Measurements from ENCODE around the gene CORO2B.

Gene CORO2B, protein sequence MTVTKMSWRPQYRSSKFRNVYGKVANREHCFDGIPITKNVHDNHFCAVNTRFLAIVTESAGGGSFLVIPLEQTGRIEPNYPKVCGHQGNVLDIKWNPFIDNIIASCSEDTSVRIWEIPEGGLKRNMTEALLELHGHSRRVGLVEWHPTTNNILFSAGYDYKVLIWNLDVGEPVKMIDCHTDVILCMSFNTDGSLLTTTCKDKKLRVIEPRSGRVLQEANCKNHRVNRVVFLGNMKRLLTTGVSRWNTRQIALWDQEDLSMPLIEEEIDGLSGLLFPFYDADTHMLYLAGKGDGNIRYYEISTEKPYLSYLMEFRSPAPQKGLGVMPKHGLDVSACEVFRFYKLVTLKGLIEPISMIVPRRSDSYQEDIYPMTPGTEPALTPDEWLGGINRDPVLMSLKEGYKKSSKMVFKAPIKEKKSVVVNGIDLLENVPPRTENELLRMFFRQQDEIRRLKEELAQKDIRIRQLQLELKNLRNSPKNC

DNA sequence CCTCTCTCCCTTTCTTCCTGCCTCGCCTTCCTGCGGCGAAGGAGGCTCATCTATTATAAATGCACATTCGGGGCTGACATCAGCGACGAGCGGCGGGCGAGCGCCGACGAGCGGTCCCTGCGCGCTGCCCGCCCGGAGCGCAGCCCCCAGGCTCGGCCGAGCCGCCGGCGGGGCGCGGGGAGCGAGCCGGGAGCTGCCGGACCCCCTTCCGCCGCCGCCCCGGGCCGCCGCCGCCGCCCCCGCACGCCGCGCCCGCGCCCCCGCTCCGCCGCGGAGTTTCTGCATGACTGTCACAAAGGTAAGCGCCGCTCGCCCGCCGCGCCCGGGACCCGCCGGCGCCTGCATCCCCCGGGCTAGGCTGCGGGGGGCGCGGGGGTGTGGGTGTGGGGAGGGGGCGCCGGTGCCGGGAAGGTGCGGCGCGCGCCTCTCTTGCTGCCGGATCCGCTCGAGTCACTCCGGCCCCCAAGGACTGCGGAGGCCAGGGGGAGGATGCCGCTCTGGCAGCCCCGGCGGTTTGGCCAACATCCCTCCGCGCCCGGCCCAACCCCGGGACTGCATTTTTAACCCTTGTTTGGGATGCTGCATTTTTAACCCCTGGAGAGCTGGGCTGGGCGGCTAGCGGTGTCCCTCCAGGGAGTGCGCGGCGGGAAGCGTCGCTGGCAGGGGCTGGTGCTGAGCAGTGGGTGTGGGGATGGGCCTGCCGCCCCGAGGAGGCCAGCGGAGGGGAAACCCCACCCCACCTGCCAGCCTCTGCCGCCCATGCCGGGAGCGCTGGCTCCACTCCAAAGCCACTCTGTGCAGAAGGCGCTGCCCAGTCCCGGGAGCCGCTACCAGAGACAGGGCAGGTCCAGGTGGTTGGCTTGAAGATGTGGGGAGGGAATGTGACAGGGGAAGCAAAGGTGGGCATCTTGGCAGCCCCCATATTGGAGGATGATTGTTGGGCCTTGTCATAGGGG, at the start of gene CORO2B:
Gene CORO2B (plus strand): TSS at position 14 of the 956 bp plus-strand sequence. CDS start 270 bp downstream, at position 284.
- no peak for DNase-seq (ENCODE audit: low spot score)

DNA sequence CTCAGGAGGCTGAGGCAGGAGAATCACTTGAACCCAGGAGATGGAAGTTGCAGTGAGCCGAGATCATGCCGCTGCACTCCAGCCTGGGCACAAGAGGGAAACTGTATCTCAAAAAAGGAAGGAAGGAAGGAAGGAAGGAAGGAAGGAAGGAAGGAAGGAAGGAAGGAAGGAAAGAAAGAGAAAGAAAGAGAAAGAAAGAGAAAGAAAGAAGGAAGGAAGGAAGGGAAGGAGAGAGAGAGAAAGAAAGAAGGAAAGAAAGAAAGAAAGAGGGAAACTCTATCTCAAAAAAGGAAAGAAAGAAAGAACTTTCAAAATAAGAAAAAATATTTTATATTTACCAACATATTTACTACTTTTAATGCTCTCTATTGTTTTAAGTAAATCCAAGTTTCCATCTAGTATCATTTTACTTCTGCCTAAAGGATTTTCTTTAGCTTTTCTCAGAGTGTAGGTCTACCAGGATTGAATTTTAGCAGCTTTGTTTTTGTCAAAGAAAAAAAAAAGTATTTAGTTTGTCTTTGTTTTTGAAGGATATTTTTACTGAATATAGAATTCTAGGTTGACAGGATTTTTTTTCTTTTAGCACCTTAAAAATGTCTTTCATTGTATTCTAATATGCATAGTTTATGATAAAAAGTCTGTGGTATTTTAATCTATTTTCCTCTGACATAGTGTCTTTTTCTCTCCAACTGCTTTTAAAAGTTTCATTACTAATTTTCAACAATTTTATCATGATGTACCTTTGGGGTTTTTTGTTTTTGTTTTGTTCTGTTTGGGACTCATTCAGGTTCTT, 47.2 kb upstream of the CORO2B start:
- no peak for DNase-seq (ENCODE audit: low spot score)

DNA sequence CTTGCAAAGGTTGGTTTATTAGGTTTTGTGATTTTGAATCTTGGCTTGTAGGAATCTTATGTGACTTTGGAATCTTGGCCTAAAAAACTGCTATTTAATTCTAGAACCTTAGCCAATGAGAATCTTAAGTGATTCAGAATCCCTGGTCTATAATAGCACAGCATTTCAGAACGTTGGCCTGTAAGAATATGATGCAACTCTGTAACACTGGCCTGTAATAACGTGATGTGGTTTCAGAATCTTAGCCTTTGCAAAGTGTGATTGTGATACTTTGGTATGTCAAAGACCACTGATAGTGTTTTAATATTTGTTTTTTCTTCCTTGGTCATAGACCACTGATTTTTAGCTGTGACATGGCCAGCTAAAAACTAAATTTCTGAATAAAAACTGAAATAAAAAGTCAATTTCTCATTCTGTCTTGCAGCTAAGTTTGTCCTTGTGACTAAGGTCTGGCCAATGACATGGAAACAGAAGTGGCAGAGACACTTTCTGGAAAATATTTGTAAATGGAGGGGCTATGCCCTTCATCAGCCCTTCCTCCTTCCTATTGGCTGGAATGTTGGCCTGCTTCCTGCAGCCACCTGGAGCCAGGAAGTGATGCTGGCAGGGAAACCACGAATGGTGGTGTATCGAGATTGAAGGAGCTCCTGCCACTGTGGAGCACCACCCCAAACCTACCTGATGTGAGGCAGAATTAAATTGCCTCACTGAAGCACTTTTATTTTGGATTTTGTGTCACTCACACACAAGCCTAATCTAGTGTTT, 42.3 kb upstream of the CORO2B start:
- DNase-seq (ENCODE audit: low spot score), result no peak

DNA sequence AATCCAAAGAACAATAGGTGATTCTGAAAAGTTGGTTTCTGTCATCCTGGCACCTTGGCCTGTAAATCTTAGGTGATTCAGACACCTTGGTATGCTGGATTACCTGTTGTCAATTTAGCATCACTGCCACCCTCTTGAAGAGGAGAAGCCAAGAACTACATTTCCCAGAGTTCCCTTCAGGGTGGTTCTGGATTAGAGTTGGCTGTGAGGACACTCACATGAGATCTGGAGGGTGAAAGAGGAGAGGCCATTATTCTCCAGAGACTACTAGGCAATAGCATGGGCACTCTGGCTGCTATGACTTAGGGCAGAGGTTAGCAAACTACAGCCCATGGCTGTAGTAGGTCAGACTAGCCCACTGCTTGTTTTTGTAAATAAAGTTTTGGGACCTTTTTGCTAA, 41.7 kb upstream of the CORO2B start:
- no peak for DNase-seq (ENCODE audit: low spot score)

DNA sequence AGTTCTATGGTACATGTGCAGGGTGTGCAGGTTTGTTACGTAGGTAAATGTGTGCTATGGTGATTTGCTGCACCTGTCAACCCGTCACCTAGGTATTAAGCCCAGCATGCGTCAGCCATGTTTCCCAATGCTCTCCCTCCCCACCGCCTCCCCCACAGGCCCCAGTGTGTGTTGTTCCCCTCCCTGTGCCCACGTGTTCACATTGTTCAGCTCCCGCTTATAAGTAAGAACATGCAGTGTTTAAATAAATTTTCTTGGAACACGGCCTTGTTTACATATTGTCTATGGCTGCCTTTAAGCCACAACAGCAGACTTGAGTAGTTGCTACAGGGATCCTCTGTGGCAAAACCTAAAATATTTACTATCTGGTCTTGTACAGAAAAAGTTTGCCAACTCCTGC, 41.3 kb upstream of the CORO2B start:
- DNase-seq (ENCODE audit: low spot score), result no peak

DNA sequence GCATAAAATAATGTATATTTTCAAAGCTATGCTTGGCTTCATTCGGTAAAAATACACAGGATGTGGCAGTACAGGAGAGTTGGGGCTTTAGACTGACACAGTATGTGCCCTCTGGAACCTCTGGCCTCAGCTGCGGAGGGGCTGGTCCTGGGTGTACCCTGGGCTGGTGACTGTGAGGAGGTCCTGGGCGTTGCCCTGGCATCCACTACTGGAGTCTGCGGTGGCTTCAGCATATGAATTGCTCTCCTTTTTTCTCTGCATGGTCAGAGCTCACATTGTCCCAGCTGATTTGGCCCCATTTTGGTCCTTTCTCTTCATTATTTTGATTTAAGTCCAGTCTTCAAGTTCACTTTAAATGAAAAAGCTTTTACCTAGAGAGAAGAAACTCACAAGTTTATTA, 40.5 kb upstream of the CORO2B start:
- no peak for DNase-seq (ENCODE audit: low spot score)

DNA sequence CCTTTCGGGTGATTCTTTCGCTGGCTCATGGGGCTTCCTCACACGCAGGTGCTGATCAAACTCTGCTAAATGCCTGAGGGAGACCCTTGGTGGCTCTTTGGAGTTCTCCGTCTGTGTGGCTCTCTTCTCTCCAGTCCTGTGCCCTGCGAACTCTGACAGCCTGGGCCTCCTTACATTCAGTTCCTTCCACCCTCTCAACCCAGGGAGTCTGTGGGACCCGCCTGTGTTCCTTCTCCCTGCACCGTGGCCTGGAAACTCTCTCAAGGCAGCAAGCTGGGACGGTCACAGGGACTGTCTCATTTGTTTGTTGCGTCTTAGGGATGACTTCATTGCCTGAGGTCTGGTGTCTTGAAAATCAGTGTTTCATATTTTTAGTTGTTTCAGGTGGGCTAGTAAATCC, 37.0 kb upstream of the CORO2B start:
- DNase-seq (ENCODE audit: low spot score), result no peak

DNA sequence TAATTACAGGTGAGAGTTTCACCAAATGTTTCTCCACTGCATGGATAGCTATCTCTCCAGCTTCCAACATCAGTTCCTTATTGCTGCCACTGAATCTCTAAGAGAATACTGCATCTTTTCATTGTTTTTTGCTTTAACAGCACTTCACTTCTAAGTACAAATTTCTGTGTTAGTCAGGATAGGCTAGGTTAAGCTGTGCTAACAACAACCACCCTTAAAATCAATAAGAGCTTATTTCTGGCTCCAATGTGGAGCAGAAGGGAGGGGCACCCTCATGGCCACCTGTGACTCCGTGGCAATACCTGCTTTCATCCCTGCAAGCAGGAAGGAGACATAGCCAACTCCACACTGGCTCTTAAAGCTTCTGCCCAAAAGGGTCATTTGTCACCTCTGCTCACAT, 36.4 kb upstream of the CORO2B start:
- no peak for DNase-seq (ENCODE audit: low spot score)

DNA sequence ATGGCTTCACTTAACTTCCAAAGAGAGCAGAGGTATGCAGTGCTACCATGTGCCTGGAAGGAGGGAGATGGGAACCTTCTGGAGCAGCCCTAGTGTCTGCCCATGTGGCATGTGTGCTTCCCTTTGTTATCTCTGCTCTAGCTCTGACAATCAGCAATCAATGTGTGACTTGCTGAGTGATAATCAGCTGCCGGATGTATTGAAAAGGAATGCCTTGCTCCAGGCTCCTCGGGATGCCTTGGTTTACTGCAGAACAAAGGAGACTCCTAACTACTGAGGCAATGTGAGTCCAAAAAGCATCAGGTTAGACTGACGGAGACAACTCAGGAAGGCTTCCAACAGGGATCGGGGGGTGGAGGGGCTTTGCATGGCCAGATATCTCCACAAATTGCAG, 36.0 kb upstream of the CORO2B start:
- no peak for DNase-seq (ENCODE audit: low spot score)

DNA sequence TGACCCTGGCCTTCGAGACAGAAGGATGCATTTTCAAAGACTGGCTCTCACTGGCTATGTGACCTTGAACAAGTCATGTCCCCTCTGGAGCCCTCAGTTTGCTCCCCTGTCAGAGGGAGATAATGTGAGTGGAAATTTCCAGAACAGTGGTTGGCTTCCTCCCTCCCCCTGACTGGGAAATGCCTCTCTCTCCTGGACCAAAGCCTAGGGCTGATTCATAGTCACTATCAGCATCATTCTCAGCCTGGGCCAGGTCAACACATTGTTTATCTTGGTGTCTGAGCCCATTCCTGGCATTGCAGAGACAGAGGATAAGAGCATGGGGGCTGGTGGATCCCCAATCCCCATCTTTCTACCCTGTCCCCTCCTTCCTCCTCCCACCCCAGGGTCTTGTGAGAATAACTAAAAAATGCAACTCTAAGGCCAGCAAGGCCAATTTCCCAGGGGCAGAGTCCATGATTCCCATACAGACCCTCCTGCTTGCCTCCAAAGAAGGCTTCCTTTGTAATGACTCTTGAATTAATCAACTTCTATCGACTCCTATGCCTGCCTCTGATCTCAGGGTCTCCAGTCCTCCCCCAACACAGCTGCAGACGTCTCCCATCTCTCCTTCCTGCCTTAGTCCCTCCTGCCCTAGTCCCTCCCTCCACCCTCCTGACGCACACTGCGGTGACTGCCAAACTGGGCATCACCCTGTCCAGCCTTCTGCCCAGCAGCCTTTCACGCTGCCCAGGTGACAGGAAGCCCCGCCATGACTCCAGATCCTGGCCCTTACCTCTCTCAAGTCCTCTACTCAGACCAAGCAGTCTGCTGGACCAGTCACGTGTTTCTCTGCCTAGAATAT, 35.4 kb upstream of the CORO2B start:
- DNase-seq (ENCODE audit: low spot score), result no peak

DNA sequence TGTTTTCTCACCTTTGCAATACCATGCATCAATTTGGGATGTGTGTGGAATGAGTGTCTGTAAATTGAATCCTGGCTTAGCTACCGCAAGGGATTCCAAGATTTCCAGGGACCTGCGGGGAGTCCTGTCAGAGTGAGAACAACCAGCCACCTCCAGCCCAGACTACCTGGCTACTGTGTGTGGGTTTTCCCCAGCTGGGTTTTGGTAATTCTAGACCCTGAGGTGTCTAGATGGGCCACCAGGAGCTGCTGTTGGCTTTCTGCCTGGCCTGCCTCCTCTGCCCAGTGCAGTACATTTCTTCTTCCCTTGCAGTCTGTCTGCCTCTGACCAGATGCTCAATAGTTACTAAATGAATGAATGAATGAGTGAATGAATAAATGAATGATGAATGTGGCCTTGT, 32.5 kb upstream of the CORO2B start:
- no peak for DNase-seq (ENCODE audit: low spot score)

DNA sequence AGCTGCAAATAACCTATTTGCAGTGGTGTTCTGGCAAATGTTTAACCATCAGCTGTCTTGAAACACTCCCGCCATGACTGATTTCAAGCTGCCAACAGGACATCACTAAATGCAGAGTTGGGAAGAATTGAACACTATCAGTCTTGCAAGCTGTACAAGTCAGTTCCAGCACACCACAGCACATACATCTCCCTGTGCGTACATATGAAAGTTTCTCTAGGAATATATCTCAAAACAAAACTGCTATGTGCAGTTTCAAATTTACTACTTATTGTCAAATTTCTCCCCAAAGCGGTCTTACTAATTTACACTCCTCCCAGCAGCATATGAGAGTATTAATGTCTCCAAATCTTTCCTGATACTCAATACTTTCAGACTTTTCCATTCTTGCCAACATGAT, 30.4 kb upstream of the CORO2B start:
- peak; percentile 58 for DNase-seq (ENCODE audit: low spot score)

DNA sequence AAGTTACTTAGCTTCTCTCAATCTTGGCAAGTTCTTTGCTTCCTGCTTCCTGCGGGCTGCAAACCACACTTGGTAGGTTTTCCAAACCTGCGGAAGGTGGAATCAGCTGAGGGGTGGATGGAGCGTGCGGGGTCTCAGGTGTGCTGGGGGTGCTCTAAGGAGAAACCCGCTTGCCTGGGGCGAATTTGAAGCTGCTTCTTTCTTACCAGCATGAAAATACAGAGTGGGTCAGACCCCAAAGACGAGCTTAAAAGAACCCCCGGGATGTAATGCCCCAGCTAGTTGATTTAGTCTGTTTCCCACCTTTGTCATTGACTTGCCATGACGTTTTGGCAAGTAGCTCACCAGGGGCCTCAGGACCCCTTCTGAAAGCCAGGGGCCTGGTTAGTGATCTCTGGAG, 28.8 kb upstream of the CORO2B start:
- DNase-seq (ENCODE audit: low spot score), result no peak

DNA sequence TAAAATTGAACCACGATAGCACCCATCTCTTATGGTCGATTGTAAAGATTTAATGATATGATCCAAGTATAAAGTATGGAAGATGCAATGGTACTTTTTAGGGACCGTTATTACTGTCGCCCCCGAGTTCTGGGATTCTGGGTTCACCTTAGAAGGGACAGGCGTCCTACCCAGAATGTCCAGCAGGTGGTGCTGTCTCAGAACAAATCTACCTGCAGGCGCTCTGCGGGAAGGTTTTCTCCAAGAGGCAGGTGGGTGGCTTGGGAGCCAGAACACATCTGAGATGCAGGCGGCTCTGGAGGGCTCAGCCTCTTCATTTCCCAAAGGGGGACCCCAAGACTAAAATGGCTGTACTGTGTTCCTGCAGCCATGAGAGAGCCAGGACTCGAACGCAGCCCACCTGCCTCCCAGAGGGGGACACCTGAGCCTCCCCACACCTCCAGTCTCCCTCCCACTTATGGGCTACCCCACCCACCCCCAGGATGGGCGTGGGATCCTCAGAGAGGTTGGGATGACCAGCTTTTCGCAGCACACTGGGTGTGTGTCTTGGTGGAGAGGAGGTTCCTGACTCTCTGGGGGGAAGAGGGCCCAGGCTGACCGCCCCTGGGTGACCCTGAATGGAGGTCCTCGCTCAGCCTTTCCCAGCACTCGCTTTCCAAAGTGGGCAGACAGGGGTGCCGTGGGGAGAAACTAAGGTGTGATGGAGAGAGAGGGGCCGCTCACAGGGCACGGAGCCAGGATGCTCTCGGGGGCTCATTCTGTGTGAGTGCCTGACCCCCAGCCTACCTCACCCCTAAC, 28.1 kb upstream of the CORO2B start:
- DNase-seq (ENCODE audit: low spot score), result peak; percentile 69

DNA sequence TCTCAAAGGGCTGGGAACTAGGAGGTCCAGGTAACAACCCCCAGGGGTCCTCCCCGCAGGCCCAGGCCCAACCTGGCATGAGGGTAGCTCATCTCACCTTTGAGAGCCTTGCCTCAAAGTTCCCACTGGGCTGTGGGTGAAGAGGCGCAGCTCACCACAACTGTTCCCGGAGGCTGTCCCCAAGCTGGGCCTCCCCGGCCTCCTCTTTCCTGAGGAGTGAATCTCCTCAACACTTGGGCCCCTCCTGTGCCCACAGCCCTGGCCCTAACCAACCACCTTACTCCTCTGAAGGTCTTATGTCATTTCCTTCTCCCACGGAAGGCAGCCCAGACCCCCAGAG, 27.5 kb upstream of the CORO2B start:
- DNase-seq (ENCODE audit: low spot score), result no peak

DNA sequence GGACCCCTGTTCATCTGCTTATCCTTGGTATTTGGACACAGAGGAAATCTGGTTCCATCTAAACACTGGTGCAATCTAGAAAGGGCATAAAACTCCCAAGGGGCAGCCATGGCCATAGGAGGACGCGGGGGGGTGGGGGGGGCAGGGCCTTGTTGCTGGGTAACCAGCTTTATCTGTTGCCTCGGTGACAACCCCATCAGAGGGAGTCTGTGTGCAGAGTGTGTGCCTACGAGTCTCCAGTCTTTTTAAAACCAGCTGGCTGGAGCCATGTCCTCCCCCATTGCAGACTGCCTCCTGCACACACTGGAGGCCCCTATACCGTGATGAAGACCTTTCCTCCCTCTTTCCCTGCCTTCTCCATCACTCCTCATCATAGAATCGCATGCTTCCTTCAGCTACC, 26.4 kb upstream of the CORO2B start:
- DNase-seq (ENCODE audit: low spot score), result no peak

DNA sequence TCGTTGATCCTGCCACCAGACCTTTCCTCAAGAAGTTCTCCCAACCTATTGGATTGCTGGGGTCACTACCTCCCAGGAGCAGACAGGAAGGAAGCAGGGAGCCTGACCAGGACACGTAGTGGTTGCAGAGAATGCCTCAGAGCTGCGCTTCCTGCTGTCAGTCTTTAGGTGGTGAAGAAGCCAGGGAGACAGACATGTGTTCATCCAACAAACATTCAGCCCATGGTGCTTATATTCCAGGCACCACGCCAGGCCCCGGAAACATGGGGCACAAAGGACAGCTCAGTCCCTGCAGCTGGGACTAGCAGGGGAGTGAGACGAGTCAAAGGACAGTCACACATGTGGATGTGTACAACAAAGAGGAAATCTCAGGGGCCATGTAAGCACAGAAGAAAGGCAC, 26.0 kb upstream of the CORO2B start:
- DNase-seq (ENCODE audit: low spot score), result no peak

DNA sequence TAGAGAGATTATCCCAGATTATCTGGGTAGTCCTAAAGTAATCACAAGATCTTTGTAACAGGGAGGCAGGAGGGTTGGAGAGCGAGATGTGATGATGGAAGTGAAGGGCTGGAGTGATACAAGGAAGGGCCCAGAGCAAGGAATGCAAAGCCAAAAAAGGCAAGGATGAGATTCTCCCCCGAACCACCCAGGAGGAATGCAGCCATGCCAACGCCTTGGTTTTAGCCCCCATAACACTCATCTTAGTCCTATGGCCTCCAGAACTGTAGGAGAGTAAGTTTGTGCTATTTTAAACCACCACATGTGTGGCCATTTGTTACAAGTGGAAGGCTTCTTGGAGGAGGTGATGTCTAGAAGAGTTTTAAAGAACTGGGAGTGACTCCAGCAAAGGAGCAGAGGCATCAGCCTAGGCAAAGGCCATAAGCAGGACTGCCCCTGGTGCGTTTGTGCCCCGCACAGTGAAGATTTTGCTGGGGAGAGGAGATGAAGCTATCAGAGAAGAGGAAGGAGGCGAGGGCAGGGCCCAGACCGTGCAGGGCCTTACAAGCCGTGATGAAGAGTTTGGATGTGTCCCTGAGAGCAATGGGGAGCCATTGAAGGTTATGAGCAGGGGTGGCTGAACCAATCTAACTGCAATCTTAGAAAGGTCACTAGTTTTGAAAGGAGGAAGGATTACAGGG, 25.3 kb upstream of the CORO2B start:
- no peak for DNase-seq (ENCODE audit: low spot score)

Measured in activated CD4-positive, alpha-beta T cell treated with anti-CD3 and anti-CD28 coated beads, Interleukin-2, Interleukin-4, amounts not matched to agents 100 ng/mL and 50 ng/mL, durations not matched to agents 16 hours and 8 hours (primary cell).